NAMALWA (cell line): ENCODE measurements around the gene NBPF1.
A peak's percentile ranks its signal among the peaks of the same experiment; 100 is the strongest.
"Not testable (repeated sequence)": the region's sequence is repeated elsewhere in the genome, so short reads cannot be mapped to it uniquely, and the experiment has no call there.

Source experiments
- DNase-seq: peaks from one replicate; pipeline ENCODE4 v3.0.0-alpha.2; 2015; ENCODE audit warnings: low spot score

NBPF1 gene

DNA sequence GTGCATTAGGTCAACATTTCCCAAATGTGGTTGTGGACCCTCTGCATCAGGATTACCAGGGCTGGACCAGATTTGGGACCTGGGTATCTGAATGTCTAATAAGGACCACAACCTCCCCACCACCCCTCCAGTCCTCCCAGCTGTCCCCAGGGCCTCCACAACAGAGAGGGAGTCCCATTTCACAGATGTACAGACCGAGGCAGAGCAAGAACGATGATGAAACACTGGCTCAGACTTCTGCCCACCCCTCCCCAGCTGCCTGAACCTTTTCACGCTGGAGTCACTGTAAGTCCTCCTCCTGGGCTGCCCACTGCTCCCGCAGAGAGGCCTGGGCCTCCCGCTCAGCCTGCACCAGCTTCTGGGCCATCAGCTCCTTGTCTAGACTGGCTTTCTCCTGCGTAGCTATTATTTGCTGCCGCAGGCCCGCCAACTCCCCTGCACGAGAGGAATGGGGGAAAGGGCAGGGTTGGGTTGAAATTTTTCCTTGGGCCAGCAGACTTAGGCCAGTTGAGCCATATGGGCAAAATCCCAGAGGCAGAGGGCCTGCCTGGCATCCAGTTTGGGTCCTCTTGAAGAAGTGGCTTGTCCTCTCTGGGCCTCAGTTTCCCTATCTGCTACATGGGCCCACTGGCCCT is 8.4 kb upstream of the NBPF1 start:
- DNase-seq, result peak; percentile 55

DNA sequence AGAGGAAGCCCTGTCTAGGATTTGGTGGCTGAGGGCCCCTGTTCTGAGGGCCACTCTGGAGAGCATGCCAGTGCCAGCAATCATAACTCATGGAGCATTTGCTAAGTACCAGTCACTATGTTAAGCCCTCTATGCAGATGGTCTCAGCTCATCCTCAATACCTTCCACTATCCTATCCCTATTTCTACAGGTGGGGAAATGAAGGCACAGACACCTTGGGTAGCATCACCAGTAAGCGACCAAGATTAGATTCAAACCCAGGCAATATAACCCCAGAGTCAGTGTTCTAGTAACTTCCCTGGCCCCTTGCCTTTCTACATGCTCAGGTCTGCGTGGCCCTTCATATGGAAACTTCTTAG is 7.9 kb upstream of the NBPF1 start:
- no peak for DNase-seq

DNA sequence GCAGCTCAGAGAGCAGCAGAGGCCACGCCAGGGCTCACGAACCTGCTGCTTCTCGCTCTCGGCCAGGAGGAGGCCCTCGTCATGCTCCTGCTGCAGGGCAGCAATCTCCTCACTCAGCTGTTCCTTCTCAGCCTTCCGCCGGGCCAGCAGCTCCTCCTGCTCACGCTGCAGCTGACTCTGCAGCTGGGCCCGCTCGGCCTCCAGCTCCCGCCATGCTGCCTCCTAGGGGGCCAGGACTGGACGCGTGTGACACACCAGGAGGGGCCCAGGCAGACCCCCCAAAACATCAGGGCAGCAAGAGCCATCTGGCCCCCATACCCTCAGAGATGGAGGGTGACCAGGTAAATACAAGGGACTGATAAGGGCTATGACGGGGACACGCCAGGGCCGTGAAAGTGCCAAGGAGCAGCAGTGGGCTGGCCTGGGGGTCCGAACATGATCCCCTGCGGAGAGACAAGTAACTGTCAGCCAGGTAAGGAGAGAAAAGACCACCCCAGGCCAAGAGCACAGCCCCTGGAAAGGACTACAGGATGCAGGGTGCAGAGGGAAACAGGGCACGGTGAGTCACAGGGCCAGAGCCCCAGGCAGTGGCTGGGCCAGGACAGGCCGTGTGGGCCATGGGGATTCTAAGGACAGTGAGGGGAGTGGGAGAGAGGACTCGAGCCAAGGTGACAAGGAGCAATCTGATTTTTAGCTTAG is 6.6 kb upstream of the NBPF1 start:
- DNase-seq, result not testable (repeated sequence)

DNA sequence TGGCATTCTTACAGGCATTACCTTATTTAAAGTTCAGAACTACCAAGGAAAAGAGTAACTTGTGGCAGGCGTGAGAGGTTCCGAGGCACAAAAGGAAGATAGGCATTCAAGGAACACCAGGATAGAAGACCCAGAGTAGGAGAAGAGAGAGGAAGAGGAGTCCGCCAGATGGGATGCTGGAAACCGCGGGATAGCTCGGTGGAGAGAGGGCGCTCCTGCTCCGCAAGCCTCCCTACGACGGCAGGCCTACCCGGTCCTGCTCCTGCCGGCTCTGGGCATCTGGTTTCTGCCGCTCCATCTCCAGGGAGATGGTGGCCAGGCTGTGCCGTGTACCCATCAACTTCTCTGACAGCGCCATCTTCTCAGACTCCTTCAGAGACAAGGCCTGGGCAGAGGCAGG is 5.4 kb upstream of the NBPF1 start:
- no peak for DNase-seq

DNA sequence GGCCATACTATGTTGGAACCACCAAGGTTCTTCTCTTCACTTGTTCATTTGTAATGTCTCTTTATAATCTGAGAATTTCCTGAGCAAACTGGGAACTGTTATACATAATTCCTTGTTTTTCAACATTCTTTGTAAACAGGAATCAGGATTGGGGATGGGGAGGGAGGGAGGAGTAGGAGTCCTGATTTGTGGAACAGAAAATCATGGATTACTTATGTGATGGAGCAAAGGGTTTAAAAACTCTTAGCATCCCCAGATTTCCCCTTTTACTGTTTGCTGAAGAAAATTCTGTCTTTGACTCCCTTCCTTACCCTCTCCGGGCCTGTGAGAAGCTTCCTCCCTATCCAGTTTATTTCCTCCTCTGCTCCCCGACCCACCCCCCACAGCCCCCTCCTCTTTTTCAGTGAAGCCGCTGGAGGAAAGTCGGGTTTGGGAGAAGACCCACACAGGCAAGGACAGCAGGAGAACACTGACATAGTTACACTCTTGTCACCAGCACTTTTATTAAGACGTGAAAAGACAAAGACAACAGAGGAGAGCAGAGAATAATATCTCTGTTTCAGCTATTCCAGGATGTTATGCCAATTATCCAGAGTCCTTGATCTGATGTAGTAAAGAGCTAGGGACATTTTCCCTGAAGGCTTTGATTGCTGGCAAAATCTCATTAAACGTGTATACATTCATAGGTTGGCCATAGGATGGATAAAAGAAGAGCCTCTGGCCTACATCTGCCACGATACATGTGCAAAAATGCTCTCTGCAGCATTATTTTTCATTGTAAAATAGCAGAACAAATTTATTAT is 4.6 kb upstream of the NBPF1 start:
- DNase-seq, result no peak

DNA sequence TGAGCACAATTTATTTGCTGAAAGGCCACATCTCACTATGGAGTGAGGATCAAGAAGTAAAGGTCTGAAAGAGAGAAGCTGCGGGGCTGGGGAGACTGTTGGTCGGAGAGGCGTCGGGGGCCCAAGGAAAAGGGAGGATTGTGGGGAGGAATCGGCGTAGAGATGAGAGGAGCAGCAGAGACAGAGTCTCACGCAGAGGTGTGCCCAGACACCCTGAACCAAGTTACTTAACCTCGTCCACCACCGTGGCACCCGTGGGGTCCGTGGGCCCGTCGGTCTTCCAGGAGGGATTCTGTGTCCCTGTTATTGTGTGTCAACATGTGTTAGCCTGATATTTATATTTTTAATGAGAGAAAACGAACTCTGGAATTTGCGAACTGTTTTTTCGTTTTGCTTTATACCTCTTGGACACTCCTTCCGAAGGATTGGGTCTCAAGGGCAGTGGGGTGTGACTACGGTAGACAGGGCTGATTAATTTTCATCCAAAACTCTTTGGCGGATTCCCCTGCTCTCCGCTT is 3.8 kb upstream of the NBPF1 start:
- DNase-seq, result no peak

DNA sequence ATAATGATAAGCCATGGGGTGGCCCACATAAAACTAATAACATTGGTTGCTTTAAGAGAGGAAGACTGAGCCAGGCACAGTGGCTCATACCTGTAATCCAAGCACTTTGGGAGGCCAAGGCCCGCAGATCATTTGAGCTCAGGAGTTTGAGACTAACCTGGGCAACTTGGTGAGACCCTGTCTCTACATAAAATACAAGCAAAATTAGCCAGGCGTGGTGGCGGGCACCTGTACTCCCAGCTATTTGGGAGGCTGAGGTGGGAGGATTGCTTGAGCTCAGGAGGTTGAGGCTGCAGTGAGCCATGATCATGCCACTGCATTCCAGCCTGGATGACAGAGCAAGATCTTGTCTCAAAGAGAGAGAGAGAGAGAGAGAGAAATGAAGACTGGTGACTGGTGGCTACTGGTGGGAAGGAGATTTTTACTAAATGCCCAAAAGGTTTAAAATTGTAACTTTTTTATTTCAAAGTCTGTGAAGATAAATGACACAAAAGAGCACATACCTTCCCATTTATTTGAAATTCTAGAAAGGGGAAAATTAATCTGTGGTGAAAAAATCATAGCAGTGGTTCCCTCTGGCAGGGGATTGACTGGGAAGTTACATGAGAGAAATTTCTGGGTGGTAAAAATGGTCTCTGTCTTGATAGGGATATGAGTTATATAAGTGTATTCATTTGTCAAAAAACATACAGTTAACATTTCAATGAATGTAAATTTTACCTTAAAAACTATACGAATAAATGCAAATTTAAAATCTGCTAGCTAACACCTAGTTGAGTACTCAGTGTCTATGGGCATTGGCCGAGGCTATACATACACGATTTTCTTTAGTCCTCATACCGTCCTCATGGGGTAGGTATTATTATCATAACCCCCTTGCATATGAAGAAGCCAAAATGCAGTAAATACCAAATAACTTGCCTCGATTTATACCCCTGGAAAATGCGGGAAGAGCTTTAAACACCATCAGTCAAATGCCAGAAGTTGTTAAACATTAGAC is 2.2 kb upstream of the NBPF1 start:
- no peak for DNase-seq

DNA sequence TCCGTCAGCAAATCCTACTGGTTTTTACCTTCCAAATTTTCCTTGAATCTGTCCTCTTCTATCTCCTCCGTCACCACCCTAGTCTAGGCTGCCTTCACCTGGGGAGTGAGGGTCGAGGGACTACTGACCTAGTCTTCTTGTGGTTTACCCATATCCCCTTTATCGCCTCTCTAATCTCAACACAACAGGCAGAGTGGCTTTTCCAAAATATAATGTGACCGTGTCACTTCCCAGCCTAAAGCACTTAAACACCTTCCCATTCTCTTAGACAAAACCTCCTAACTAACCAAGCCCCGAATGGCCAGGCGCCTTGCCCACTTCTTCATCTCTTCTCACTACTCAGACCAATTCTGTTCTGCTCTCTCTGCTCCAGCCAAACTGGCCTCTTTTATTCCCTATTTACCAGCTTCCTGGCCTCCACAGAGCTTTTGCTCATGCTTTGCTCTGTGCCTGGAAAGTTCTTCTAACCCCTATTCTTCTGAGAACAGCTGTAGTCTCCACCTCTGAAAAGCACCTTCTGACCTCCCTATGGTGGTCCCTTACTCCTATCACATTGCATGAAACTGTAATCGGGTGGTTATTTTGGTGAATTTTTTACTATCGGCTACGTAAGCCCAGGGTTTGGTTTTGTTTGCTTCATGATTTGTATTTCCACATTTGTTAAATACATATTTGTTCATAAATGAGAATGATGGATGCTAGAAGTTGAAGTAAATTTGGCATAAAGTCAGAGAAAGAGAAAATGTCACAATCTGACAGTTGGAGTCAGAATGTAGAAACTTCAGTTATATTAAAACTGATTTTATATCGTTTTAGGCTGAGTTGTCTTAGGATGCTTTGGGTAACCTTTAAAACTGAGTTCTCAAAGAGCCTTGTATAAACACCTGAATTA is 1.2 kb upstream of the NBPF1 start:
- DNase-seq, result no peak

DNA sequence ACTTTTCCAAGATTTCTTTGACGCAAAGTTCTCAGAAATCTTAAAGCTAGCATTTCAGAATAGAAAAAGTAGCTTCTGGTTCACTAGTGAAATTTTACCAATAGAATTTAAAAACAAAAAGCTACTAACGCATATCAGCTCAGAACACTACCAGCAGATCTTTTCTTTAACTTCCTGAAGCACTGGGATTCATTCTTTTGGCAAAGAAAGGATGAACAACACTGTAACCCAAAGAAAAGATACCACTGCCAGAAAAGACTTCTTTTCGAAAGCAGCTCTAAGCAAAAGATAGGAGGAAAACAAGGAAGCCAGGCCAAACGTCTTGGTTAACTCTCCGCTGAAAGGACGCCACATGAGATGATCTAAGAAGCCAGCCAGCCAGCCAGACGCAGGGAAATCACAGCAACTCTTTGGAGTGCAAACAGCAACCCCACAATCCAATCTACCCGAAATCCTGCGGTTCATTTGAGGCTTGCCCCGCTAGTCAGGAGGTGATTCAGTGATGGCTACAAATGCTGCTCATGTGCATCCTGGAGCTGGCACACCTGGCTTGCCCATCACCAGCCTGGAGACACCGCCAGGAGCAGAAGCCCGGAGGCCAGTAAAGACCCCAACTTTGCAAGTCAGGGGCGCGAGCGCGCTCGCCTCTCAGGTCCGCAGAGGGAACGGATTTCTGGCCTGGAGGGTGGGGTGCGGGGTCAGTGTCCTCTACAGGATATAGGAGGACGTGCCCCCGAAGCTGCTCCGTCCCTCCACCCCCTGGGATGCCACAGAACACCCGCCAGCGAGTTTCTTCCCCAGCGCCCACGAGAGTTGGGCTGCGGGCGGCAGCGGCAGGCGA is 812 bp downstream of the NBPF1 start:
- peak; percentile 76 for DNase-seq

DNA sequence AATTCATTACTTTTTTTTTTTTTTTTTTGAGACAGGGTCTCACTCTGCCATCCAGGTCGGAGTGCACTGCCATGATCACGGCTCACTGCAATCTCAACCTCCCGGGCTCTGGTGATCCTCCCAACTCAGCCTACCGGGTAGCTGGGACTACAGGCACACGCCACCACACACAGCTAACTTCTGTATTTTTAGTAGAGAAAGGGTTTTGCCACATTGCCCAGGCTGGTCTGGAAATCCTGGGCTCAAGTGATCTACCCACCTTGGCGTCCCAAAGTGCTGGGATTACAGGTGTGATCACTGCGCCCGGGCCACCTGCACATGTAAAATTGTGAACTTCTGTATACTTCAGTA is 1.4 kb downstream of the NBPF1 start:
- not testable (repeated sequence) for DNase-seq

DNA sequence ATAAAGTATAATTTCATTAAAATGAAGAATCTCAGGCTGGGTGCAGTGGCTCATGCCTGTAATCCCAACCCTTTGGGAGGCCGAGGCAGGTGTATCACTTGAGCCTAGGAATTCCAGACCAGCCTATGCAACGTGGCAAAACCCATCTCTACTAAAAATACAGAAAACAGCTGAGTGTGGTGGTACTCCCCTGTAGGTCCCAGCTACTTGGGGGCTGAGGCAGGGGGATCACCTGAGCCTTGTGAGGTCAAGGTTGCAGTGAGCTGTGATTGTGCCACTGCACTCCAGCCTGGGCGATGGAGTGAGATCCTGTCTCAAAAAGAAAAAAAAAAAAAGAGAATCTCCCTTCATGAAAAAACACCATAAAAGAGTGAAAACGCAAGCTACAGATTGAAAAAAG is 2.2 kb downstream of the NBPF1 start:
- DNase-seq, result not testable (repeated sequence)

DNA sequence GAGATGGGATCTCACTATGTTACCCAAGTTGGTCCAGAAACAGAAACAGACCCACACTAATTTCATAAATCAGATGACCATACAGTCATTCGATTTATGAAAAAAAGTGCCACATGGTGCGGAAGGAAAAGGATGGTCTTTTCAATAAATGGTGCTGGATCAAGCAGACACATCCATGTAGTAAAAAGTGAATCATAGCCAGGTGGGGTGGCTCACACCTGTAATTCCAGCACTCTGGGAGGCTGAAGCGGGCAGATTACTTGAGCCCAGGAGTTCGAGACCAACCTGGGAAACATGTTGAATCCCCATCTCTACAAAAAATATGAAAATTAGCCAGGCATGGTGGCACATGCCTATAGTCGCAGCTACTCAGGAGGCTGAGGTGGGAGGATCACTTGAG is 2.8 kb downstream of the NBPF1 start:
- not testable (repeated sequence) for DNase-seq

DNA sequence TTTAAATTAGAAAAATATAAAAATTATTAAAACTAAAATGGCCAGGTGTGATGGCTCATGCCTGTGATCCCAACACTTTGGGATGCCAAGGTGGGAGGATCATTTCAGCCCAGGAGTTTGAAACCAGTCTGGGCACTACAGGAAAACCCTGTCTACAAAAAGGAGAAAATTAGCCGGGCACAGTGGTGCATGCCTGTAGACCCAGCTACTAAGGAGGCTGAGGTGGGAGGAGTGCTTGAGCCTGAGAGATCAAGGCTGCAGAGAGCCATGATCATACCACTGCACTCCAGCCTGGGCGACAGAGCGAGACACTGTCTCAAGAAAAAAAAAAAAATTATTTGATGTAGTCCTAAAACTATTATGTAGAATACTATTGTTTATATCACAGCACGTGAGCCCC is 3.6 kb downstream of the NBPF1 start:
- not testable (repeated sequence) for DNase-seq

DNA sequence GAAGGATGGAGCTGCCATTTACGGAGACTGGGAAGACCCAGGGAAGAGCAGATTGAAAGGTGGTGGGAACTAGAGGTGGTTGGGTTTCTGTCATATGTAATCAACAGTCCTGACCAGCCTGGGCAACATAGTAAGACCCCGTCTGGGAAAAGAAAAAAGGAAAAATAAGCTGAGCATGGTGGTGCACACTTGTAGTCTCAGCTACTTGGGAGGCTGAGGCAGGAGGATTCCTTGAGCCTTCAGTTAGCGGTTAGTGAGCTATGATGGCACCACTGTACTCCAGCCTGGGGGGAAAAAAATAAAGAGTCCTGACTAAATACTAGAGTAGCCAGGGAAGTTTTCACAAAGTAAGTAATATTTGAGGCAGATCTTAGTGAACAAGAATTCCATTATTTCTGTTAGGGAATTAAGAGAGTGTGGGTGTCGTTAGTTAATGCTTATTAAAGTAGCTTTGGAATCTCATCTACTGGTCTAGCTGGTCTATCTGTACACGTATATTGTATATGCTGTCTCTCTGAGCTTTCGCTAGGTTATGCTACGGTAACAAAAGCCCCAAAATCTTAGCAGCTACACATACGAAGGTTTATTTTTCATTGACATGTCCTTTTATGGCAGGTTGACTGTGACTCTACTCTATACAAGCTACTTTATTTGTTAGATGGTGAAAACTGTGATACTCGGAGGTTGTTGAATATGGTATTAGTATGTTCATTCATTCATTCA is 4.4 kb downstream of the NBPF1 start:
- no peak for DNase-seq

DNA sequence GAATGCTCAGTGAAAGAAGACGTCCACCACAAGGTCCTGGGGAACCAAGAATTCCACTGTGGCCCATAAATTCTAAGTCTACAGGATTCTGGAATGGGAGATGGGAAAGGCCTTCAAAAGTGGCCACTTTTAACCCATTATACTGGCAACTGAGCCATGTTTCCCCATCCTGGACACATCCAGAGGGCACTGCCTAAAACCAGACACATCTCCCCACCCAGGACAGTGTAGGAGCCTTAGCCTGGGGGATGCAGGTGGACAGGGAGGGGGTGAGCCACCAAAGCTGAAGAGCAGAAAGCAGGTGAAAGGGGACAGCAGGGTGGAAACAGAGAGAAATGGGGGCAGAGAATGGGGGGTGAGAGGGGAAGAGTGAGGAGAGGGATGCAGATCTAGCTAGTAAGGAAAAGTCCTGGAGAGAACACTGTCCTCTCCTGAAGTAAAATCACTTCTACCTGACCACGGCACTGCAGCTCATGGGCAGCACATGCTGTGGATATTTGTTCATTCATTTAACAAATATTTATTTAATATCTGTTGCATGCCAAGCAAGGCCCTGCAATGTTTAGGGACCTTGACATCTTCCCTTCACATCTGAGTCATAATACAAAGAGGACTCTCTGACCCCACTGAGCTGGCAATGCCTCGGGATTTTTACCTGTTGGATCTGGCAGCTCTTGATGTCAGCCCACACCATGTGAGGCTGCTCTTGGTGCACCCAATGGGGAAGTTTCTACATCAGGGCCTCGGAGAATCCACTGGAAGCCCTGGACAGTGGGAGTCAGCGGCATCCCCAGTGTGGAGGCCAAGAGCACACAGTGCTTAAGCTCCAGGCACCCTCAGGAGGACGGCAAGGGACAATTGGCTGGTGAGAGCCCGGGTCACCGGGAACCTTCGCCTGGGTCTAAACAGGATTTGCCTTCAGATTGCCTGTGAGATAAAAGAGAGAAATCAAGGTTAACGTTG is 5.2 kb downstream of the NBPF1 start:
- DNase-seq, result not testable (repeated sequence)

DNA sequence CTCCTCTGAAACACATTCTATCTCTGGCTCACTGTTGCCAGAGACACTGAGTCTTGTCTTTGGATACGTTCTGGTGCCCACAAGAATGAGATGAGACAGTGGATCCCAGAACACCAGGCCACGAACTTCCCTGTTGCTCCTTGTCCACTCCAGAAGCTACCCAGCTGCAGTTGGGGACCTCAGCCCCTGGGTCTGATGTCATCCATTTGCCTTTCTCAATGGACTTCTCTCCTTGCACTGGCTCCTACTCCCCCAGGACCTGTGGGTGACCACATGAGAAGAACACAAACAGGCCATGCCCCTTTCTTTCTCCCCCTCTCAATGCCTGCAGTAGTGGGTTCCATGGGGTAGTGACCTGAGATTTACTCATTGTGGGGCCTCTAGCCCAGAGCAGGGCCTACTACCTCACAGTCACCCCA is 5.9 kb downstream of the NBPF1 start:
- no peak for DNase-seq

DNA sequence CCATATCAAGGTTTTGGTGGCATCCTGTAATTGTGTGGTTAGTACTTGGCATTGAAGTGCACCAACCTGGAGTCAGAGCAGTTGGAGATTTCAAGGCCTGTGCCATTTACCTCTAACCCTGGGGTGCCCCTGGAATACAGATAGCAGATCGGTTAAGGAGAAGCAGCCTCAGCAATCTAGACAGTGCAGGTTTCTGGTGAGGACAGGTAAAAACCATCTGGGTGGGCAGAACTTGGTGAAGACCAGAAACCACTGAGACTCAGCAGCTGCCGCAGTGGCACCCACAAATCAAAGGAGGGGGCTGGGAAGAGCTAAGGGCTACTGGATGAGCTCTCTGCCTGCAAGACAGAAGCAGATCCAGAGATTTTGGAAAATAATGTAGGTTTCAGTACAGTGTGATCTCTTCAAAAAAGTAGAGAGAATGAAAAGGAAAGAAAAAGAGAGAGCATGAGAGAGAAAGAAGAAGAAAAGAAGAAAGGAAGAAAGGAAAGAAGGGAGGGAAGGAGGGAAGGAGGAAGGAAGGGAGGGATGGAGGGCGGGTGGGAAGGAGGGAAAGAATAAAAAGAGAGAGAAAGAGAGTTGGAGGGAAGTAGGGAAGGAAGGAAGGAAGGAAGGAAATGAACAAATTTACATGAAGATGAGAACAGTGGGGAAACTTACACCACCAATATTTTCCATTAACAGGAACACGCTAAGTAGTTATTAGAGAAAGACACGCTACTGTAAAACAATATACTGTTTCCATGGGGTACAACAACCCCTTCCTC is 6.5 kb downstream of the NBPF1 start:
- DNase-seq, result not testable (repeated sequence)
